ENCODE results near the gene PARP6. TPM values are rescaled to one million over a fixed set of nuclear protein-coding genes. Genes with fewer than 3 reads are reported as not detected.

The PARP6 gene
- total and polyA plus RNA-seq, 9 of the 15 experiments (the other 6 are each of a cell fraction or from before 2014, with no cell fraction given): 14.8 to 83.2 (median 28.3) TPM

- TF ChIP-seq ATF1 (CRISPR knock-in tag; IDR thresholded peaks at IDR 0.05) (no peak; the same call in 1 of the 2 replicates), ATF1 (tag; IDR thresholded peaks at IDR 0.05) (peak; percentile 88), NCOR1 (IDR thresholded peaks at IDR 0.05) (peak; percentile 27; the same call in 1 of the 2 replicates), ZBTB2 (IDR thresholded peaks at IDR 0.05) (peak; percentile 54; the same call in 1 of the 2 replicates), ELF1 (tag; IDR thresholded peaks at IDR 0.05) (peak; percentile 41; the same call in 1 of the 2 replicates), ZNF384 (IDR thresholded peaks at IDR 0.05; ENCODE audit: low read depth, low read length) (0 out of 2 replicates have a peak, but pooled peaks have one; percentile 9), RBM22 (IDR thresholded peaks at IDR 0.05; ENCODE audit: low read depth, low read length, poor library complexity, severe bottlenecking) (peak; percentile 36), SAP30 (IDR thresholded peaks at IDR 0.05; ENCODE audit: borderline replicate concordance, insufficient read depth, low read depth, low read length, poor library complexity, severe bottlenecking) (peak; percentile 86), TEAD4 (IDR thresholded peaks at IDR 0.05; ENCODE audit: low read length) (0 out of 2 replicates have a peak, but pooled peaks have one; percentile 15), TEAD4 (CRISPR knock-in tag; IDR thresholded peaks at IDR 0.05; ENCODE audit: borderline replicate concordance) (no peak), HMGXB4 (CRISPR knock-in tag; IDR thresholded peaks at IDR 0.05) (no peak), SIN3B (IDR thresholded peaks at IDR 0.05; ENCODE audit: low read depth) (peak; percentile 50; the same call in 1 of the 2 replicates), EGR1 (conservative IDR thresholded peaks at IDR 0.05) (peak; percentile 47), SNAPC5 (CRISPR knock-in tag; IDR thresholded peaks at IDR 0.05) (no peak), USF1 (CRISPR knock-in tag; IDR thresholded peaks at IDR 0.05) (no peak), ZNF143 (CRISPR knock-in tag; IDR thresholded peaks at IDR 0.05) (no peak), CREM (IDR thresholded peaks at IDR 0.05; ENCODE audit: low read depth) (peak; percentile 47), XRCC5 (IDR thresholded peaks at IDR 0.05; ENCODE audit: low read depth, low read length) (peak; percentile 84), RBM34 (IDR thresholded peaks at IDR 0.05; ENCODE audit: borderline replicate concordance, insufficient read depth, low read length) (0 out of 2 replicates have a peak, but pooled peaks have one; percentile 70), CHD4 (IDR thresholded peaks at IDR 0.05; ENCODE audit: insufficient read depth, insufficient replicate concordance, low read depth, low read length, poor library complexity, severe bottlenecking) (peak; percentile 18), VEZF1 (CRISPR knock-in tag; IDR thresholded peaks at IDR 0.05) (peak; percentile 77)
Observed at GRCh38 chr15:72231066-72231832, 41.1 kb downstream of the PARP6 start, which contains the start of gene PKM (continued).
